ENCODE results near the gene RAB36.

DNA sequence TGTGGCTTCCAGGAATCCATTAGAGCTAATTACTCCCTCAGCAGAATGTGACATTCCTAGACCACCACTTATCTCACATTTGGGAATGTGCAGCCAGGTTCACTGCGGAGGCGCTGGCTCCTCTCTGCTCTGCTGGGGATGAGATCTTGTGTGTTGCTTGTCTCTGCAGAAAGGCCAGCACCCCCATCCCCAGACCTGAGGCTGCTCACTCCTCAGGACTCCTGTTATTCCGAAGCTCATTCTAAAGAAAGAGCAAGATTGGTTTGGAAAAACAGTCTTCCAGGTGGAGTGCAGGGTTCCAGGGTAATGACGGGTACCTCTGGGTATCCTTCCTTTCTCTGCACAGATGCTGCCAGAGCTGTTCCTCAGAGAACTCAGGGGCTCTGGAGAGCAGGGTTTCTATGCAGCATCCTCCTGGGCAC, 24.3 kb upstream of the RAB36 start:
- TF ChIP-seq, protein P1, sequence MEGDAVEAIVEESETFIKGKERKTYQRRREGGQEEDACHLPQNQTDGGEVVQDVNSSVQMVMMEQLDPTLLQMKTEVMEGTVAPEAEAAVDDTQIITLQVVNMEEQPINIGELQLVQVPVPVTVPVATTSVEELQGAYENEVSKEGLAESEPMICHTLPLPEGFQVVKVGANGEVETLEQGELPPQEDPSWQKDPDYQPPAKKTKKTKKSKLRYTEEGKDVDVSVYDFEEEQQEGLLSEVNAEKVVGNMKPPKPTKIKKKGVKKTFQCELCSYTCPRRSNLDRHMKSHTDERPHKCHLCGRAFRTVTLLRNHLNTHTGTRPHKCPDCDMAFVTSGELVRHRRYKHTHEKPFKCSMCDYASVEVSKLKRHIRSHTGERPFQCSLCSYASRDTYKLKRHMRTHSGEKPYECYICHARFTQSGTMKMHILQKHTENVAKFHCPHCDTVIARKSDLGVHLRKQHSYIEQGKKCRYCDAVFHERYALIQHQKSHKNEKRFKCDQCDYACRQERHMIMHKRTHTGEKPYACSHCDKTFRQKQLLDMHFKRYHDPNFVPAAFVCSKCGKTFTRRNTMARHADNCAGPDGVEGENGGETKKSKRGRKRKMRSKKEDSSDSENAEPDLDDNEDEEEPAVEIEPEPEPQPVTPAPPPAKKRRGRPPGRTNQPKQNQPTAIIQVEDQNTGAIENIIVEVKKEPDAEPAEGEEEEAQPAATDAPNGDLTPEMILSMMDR (IDR thresholded peaks at IDR 0.05; ENCODE audit: borderline replicate concordance, extremely low read depth, low read length, poor library complexity, severe bottlenecking), result no peak
- TF ChIP-seq EZH2 (IDR thresholded peaks at IDR 0.05; ENCODE audit: borderline replicate concordance, low read depth, low read length, severe bottlenecking), result no peak
